Spleen (tissue), 11 donors: ENCODE data around the gene CTBS. TPM values are rescaled to one million over a fixed set of nuclear protein-coding genes. Genes with fewer than 3 reads are reported as not detected.

Experiments used
- DNase-seq: peaks from one replicate; pipeline ENCODE4 v3.0.0-alpha.2; 2020
- H3K27ac ChIP-seq, 8 donors: fragments of 200-600 bp; sonication (generic) in 7 of 8; 1 replicate in 4 of 8; 2 replicates in 4 of 8; pipeline versions ENCODE4 v1.5.0 to v1.8.0; 2016 to 2021; ENCODE audit warnings: inconsistent platforms in 4 of 8, mild to moderate bottlenecking in 4 of 8, moderate library complexity in 1 of 8
- H3K27me3 ChIP-seq, 7 donors: fragments of 200-600 bp; sonication (generic) in 6 of 7; replicated peaks in 1 of 7; 1 replicate in 4 of 7; 2 replicates in 3 of 7; pipeline versions ENCODE4 v1.5.0 to v1.8.0; 2016 to 2021; ENCODE audit warnings: inconsistent platforms in 3 of 7, mild to moderate bottlenecking in 1 of 7
- H3K36me3 ChIP-seq, 6 donors: fragments of 200-600 bp; sonication (generic) in 5 of 6; 1 replicate in 4 of 6; 2 replicates in 2 of 6; pipeline versions ENCODE4 v1.5.0 to v1.8.0; 2016 to 2021; ENCODE audit warnings: inconsistent platforms in 2 of 6
- H3K4me1 ChIP-seq, 6 donors: fragments of 200-600 bp; sonication (generic) in 5 of 6; 1 replicate in 3 of 6; 2 replicates in 3 of 6; pipeline versions ENCODE4 v1.5.0 to v1.8.0; 2016 to 2021; ENCODE audit warnings: inconsistent platforms in 3 of 6
- H3K4me3 ChIP-seq, 8 donors: fragments of 200-600 bp; sonication (generic) in 7 of 8; 1 replicate in 4 of 8; 2 replicates in 4 of 8; pipeline versions ENCODE4 v1.5.0 to v1.8.0; 2016 to 2021; ENCODE audit warnings: inconsistent platforms in 4 of 8, mild to moderate bottlenecking in 4 of 8, moderate library complexity in 2 of 8
- H3K9me3 ChIP-seq, 8 donors: fragments of 200-600 bp; sonication (generic) in 7 of 8; 1 replicate in 4 of 8; 2 replicates in 4 of 8; pipeline versions ENCODE4 v1.5.0 to v1.8.0; 2016 to 2021; ENCODE audit warnings: inconsistent platforms in 4 of 8
- POLR2A ChIP-seq, 3 donors: fragments of 450-650 bp; IDR thresholded peaks; one replicate each; pipeline ENCODE4 v1.5.1; 2017; ENCODE audit warnings: antibody characterized with exemption in 3 of 3, mild to moderate bottlenecking in 1 of 3
- POLR2AphosphoS5 ChIP-seq, 3 donors: sonication (generic); formaldehyde crosslinking; IDR thresholded peaks; one replicate each; pipeline ENCODE4 v1.5.1; 2017; ENCODE audit warnings: antibody characterized with exemption in 3 of 3
- WGBS, 5 donors: extraction: QIAGEN DNeasy Blood & Tissue Kit in 3 of 5; methylation state at CpG; one replicate each; pipeline versions ENCODE4 v1.1.5 to v1.1.7; 2013 to 2018; 5-methylcytosine and 5-hydroxymethylcytosine counted together
- intact Hi-C: fragments of 100-400 bp; cut with DNase I; formaldehyde crosslinking; loops from one replicate; pipeline ENCODE4 v1.15.0; 2023; ENCODE audit warnings: low total_unique reads
- polyA plus RNA-seq, 3 donors: library from polyadenylated mRNA; stranded (reverse); fragments of 200-250 nt; gene quantifications; one replicate each; pipeline ENCODE4 v1.2.1, GENCODE V29; 2013
- total RNA-seq, 7 donors: library from RNA; depleted of rRNA in 3 of 7; stranded (reverse); fragments of >200 nt in 3 of 7; fragmentation: NEBNext Ultra II Directional in 4 of 7; extraction: Animal tissue kit (Norgen Biotek cat#: 25700) in 4 of 7; gene quantifications; one replicate each; pipeline versions ENCODE4 v1.1.0 to v1.2.1, GENCODE V29; 2016 to 2021
- TF ChIP-seq, protein P1 (sequence below), 11 experiments: fragments of 200-600 bp in 7 of 11; fragments of 450-650 bp in 4 of 11; sonication (generic) in 4 of 11; IDR thresholded peaks in 8 of 11; conservative IDR thresholded peaks in 3 of 11; 1 replicate in 7 of 11; 2 replicates in 4 of 11; pipeline versions ENCODE4 v1.4.0 to v1.8.0; 2016 to 2021; ENCODE audit warnings: antibody characterized with exemption in 11 of 11, inconsistent platforms in 4 of 11, mild to moderate bottlenecking in 1 of 11
- donor health status: healthy with polysubstance abuse.
- donor health status: DM: no; HTN: no; CAD: no; lungs with moderate emphysema.
- donor health status: DM: no; HTN: no; CAD: no.
- donor health status: Bipolar disorder and iron deficiency.
- donor health status: healthy.
- donor health status: DM: no; HTN: no; CAD: no.
- donor health status: DM: yes; HTN: yes; CAD: no.

Gene CTBS
- total and polyA plus RNA-seq, 10 donors = 7.0 to 43.3 (median 34.8) TPM

DNA sequence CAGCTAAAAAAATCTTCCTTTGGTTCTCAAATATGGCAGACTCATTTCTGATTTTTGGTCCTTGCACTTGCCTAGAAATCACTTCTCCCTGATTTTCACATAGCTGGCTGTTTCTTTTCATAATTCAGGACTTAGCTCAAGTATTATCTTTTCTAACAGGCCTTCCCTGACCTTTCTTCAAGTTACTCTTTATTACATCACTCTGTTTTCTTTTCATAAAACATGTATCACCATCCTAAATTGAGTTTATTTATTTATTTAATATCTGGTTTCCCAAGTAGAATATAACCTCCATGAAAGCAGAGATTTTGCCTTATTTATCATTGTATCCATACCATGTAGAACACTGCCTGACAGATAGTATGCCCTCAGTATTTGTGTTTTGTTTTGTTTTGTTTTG lies 49.6 kb downstream of the CTBS start:
- no peaks in the 10 kb centered on the region for H3K27me3 ChIP-seq
- intact Hi-C loops = no loop called here
- no peak overlapping the region for H3K27ac ChIP-seq
- H3K9me3 ChIP-seq = peaks cover 0 to 3% (median 0%) of the 10 kb centered on the region in 8 donors
- no peak for DNase-seq
- H3K36me3 ChIP-seq = peaks cover 0 to 14% (median 0%) of the 10 kb centered on the region in 6 donors
- TF ChIP-seq POLR2AphosphoS5 (IDR thresholded peaks at IDR 0.05) (no peak), POLR2A (IDR thresholded peaks at IDR 0.05) (no peak)
- TF ChIP-seq, protein P1, sequence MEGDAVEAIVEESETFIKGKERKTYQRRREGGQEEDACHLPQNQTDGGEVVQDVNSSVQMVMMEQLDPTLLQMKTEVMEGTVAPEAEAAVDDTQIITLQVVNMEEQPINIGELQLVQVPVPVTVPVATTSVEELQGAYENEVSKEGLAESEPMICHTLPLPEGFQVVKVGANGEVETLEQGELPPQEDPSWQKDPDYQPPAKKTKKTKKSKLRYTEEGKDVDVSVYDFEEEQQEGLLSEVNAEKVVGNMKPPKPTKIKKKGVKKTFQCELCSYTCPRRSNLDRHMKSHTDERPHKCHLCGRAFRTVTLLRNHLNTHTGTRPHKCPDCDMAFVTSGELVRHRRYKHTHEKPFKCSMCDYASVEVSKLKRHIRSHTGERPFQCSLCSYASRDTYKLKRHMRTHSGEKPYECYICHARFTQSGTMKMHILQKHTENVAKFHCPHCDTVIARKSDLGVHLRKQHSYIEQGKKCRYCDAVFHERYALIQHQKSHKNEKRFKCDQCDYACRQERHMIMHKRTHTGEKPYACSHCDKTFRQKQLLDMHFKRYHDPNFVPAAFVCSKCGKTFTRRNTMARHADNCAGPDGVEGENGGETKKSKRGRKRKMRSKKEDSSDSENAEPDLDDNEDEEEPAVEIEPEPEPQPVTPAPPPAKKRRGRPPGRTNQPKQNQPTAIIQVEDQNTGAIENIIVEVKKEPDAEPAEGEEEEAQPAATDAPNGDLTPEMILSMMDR (IDR thresholded peaks at IDR 0.05 in 8 of 11, conservative IDR thresholded peaks at IDR 0.05 in 3 of 11) = no peak
- H3K4me1 ChIP-seq = no peaks in the 10 kb centered on the region
- no peak overlapping the region for H3K4me3 ChIP-seq

DNA sequence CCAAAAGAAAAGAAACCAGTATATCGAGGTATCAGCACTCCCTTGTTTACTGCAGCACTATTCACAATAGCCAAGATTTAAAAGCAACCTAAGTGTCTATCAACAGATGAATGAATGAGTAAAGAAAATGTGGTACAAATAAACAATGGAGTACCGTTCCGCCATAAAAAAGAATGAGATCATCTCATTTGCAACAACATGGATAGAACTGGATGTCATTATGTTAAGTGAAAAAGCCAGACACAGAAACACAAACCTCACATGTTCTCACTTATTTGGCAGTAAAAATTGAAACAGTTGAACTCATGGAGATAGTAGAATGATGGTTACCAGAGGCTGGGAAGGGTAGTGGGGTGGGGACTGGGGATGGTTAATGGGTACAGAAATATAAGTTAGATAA lies 63.6 kb downstream of the CTBS start:
- no peak for DNase-seq
- no peak for TF ChIP-seq POLR2A (IDR thresholded peaks at IDR 0.05)
- TF ChIP-seq POLR2AphosphoS5 (IDR thresholded peaks at IDR 0.05) = no peak
- TF ChIP-seq, protein P1 (IDR thresholded peaks at IDR 0.05 in 8 of 11, conservative IDR thresholded peaks at IDR 0.05 in 3 of 11) = no peak
- Histone ChIP-seq H3K36me3 (peaks cover 0 to 6% (median 0%) of the 10 kb centered on the region in 6 donors), H3K27ac (no peak overlapping the region), H3K9me3 (peaks cover 0 to 12% (median 10%) of the 10 kb centered on the region in 8 donors), H3K4me1 (peaks cover 7 to 14% (median 9%) of the 10 kb centered on the region in 6 donors), H3K4me3 (no peak overlapping the region), H3K27me3 (no peaks in the 10 kb centered on the region)
- intact Hi-C loops = no loop called here
- WGBS, 5 donors = 93 to 98% (median 96%) methylated on average over 3 of the region's 3 CpGs

DNA sequence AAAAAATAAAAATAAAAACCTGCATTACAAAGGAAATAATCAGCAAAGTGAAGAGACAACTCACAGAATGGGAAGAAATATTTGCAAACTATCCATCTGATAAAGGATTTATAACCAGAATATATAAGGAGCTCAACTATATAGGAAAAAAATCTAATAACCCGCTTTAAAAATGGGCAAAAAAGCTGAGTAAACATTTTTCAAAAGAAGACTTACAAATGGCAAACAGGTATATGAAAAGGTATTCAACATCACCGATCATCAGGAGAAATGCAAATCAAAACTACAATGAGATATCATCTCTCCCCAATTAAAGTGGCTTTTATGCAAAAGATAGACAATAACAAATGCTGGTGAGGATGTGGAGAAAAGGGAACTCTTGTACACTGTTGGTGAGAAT lies 64.1 kb downstream of the CTBS start:
- Histone ChIP-seq H3K9me3 (peaks cover 0 to 12% (median 10%) of the 10 kb centered on the region in 8 donors), H3K27me3 (no peaks in the 10 kb centered on the region), H3K27ac (no peak overlapping the region), H3K4me3 (no peak overlapping the region), H3K36me3 (peaks cover 0 to 6% (median 0%) of the 10 kb centered on the region in 6 donors), H3K4me1 (peaks cover 7 to 16% (median 9%) of the 10 kb centered on the region in 6 donors)
- TF ChIP-seq POLR2AphosphoS5 (IDR thresholded peaks at IDR 0.05) (no peak), POLR2A (IDR thresholded peaks at IDR 0.05) (no peak)
- TF ChIP-seq, protein P1 (IDR thresholded peaks at IDR 0.05 in 8 of 11, conservative IDR thresholded peaks at IDR 0.05 in 3 of 11) = no peak
- intact Hi-C loops = no loop called here
- no peak for DNase-seq
- 45 to 94% (median 62%) methylated on average over 2 of the region's 2 CpGs for WGBS, 5 donors

DNA sequence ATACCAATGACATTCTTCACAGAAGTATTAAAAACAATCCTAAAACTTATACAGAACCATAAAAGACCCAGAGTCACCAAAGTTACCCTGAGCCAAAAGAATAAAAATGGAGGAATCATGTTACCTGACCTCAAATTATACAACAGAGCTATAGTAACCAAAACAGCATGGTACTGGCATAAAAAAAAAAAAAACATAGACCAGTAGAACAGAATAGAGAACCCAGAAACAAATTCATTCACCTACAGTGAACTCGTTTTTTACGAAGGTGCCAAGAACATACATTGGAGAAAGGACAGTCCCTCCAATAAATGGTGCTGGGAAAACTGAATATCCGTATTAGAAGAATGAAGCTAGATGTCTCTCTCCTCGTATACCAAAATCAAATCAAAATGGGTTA lies 65.2 kb downstream of the CTBS start:
- H3K27me3 ChIP-seq = no peaks in the 10 kb centered on the region
- 96 to 100% (median 97%) methylated on average over 4 of the region's 4 CpGs for WGBS, 5 donors
- intact Hi-C loops = no loop called here
- no peak overlapping the region for H3K27ac ChIP-seq
- peaks cover 15 to 27% (median 21%) of the 10 kb centered on the region in 6 donors for H3K4me1 ChIP-seq
- no peak overlapping the region for H3K4me3 ChIP-seq
- TF ChIP-seq, protein P1 (IDR thresholded peaks at IDR 0.05 in 8 of 11, conservative IDR thresholded peaks at IDR 0.05 in 3 of 11) = no peak
- TF ChIP-seq POLR2A (IDR thresholded peaks at IDR 0.05) (no peak), POLR2AphosphoS5 (IDR thresholded peaks at IDR 0.05) (no peak)
- peaks cover 0 to 6% (median 0%) of the 10 kb centered on the region in 6 donors for H3K36me3 ChIP-seq
- H3K9me3 ChIP-seq = peaks cover 0 to 12% (median 10%) of the 10 kb centered on the region in 8 donors
- DNase-seq = no peak
